Skeletal muscle cell (primary cell): ENCODE data around the gene PPM1H.

Experiments
- DNase-seq: peaks from one replicate; pipeline ENCODE4 v3.0.0-alpha.2; 2010; ENCODE audit warnings: low read depth
- H3K4me3 ChIP-seq: 2 replicates; pipeline ENCODE4 v1.5.1; 2011; ENCODE audit warnings: low read depth, mild to moderate bottlenecking, control low read depth, low read length, moderate library complexity

Gene PPM1H

GRCh38 chr12:62808166-62808879 is 126.6 kb downstream of the PPM1H start:
- H3K4me3 ChIP-seq: no peak overlapping the region
- no peak for DNase-seq

DNA sequence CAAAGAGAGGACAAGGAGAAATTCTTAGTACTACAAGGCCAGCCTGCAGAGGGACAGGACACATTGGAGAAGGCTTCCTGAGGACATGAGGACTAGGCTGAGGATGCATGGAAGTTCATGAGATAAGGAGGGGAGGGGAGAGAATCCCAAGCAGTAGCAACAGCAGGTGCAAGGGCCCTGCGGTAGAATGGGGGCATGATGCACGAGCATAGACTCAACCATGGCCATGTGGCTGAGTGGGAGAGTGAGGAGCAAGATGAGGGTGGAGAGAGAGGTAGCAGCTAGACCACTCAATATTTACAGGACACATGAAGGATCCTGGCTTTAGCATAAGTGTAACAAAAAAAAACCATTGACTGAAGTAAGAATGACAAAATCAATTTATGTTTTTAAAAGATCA is 128.1 kb downstream of the PPM1H start:
- no peak overlapping the region for H3K4me3 ChIP-seq
- no peak for DNase-seq

GRCh38 chr12:62806244-62806836 is 128.6 kb downstream of the PPM1H start:
- no peak for DNase-seq
- H3K4me3 ChIP-seq: no peak overlapping the region

GRCh38 chr12:62805517-62805916 is 129.4 kb downstream of the PPM1H start:
- H3K4me3 ChIP-seq: no peak overlapping the region
- no peak for DNase-seq

DNA sequence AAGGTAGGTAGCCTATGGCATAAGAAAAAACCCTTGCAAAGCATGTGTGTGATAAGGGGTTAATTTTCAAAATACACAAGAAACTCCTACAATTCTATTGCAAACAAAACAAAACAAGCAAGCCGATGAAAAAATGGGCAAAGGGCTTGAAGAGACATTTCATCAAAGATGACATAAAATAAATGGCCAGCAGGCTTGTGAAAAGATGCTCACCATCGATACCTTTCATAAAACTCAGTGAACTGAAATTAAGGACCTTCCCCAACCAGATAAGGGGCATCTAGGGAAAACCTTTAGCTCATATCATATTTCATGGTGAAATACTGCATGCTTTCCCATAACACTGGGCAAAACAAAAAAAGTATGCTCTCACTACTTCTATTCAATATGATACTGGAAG is 131.2 kb downstream of the PPM1H start:
- DNase-seq: no peak
- H3K4me3 ChIP-seq: no peak overlapping the region

DNA sequence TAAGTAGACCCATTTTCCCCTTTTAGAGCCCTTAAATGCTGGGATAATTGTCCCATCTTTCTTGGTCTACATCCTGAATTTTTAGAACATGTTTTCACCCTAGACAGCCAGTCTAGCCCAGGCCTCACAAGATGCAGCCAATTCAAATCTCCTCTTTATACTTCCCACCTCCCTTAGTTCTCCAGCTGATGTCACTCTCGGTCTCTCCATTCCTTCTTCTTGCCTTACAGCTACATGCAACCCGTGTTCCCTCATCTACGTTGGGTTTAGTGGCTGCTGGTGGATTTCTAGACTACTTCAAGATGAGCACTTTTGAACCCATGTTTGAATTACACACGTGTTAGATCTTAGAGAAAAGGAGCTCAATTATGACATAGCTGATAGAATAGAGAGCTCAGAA is 132.0 kb downstream of the PPM1H start:
- DNase-seq: no peak
- no peak overlapping the region for H3K4me3 ChIP-seq

- H3K4me3 ChIP-seq: no peak overlapping the region
- no peak for DNase-seq
Measured at GRCh38 chr12:62802321-62802720, 132.6 kb downstream of the PPM1H start.

- no peak for DNase-seq
- H3K4me3 ChIP-seq: no peak overlapping the region
Measured at GRCh38 chr12:62801796-62802195, 133.2 kb downstream of the PPM1H start.

DNA sequence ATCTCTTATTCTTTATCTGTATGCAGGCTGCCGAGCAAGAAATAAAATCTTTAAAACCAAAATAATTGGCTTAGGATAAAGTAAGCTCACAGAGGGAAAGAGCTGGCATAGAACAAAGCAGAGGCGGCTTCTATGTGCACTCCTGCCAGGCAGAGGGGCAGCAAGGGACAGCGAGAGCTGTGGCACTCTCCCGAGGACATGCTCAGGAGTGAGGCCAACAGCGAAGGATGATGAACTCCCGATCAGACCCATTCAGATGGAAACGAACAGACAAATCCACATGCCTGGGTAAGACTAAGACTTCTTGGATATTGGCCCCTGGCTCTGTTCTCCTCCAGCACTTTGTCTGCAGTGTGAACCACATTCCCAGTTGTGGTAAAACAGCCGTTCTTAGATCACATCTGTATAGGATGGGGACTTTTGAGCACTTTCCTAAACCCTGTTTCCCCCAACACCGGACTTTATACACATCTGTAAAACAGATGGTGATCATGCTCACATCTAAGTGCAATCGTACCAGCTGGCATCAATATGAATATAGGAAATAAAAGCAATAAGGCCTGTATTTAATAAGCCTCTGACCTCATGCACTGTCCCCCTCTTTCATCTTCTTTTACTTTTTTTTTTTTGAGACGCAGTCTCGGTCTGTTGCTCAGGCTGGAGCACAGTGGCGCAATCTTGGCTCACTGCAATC is 134.1 kb downstream of the PPM1H start:
- DNase-seq: no peak
- H3K4me3 ChIP-seq: no peak overlapping the region

GRCh38 chr12:62799766-62800406 is 135.1 kb downstream of the PPM1H start:
- H3K4me3 ChIP-seq: no peak overlapping the region
- no peak for DNase-seq

DNA sequence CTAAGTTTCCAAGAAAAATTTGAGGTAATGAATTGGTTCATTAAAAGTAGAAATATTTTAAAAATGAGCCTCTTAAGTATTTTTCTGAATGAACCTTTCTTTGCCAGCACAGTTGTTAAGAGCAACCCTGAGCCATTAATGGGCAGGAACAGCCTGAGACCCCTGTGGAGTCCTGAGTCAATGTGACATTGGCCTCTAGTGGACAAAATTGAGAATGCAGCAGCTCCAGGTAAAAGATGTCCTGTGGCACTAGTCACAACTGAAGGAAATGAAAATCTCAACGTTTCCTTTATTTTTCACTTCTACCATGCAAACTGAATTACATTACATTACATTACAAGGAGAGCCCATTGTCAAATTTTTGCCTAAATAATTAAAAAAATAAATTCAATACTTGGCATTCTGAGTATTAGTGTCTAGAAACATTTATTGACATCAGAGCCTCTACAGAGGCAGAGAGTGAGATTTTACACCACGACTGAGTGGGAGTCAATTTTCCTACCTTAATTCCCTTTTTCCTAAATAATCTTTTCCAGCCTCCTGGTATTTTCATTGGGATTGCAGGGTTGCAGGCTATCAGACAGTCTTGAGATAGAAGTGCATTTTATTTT is 135.7 kb downstream of the PPM1H start:
- no peak for DNase-seq
- no peak overlapping the region for H3K4me3 ChIP-seq

DNA sequence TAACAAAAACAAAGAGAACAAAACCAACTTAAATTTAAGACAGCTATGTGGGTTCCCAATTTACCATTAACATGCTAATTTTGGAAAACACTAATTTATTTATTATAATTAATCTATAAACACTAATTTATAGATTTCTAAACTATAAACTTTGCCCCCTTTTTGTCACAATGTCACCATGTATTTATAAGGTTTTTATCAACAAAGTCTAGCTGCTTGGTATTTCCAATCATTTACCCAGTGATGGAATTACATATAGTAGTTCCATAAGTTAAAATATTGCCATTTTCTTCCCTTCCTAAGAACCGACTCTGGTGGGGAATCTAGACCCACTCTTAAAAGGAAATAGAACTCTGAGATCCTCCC is 140.7 kb downstream of the PPM1H start:
- no peak for DNase-seq
- H3K4me3 ChIP-seq: no peak overlapping the region

- no peak overlapping the region for H3K4me3 ChIP-seq
Measured at GRCh38 chr12:62793256-62794217, 141.4 kb downstream of the PPM1H start.

DNA sequence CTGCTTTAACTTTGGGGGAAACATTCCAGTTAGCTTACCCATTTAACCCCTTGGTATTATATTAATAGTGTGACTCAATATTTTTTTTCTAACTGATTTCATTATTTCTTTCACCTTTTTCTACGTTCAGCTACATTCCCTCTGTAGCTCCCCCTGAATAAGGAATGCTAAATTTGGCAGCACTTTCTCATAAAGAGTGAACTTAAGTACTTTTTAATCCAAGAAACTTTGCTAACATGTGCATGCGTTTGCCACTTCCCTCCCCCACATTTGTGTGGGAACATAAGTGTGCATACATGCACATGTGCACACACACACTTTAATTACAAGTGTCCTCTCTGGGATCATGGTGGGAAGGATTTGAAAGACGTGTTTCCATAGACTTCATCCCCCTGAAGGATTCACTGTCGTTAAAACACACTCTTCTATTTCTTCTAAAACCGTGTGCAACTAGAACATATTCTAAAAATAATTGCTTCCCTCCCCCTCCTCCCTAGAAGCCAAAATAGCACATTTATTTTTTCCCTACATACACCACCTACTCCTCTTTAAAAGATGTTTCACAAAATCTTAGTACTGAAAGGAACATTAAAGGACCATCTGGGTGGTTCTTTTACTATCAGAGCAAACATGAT is 142.6 kb downstream of the PPM1H start:
- H3K4me3 ChIP-seq: no peak overlapping the region
- no peak for DNase-seq

More at GRCh38 chr12:62793256-62794217, 141.4 kb downstream of the PPM1H start:
- peak; percentile 88 for DNase-seq

DNA sequence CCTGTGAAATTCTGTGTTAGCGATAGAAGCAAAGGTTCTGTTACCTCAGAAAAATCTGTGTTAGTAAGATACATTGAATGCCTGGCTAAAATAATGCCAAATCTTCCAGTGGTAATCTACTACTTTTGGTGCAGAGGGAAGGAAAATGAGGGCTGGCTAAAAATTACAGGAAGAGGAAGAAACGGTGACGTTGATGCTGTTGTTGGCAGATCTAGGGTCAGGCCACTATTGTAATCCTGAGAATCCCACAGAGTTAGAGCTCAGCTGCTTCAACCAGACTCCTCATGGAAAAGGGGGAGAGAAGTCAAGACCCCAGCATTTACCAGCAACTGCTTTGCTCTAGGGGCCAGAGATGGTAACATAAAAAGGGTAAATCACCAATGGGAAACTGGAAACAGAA is 145.1 kb downstream of the PPM1H start:
- DNase-seq: no peak
- no peak overlapping the region for H3K4me3 ChIP-seq

- no peak for DNase-seq
- no peak overlapping the region for H3K4me3 ChIP-seq
Measured at GRCh38 chr12:62787611-62788010, 147.3 kb downstream of the PPM1H start.

- no peak for DNase-seq
- H3K4me3 ChIP-seq: no peak overlapping the region
Measured at GRCh38 chr12:62787023-62787422, 147.9 kb downstream of the PPM1H start.

GRCh38 chr12:62785941-62786559 is 148.9 kb downstream of the PPM1H start:
- H3K4me3 ChIP-seq: no peak overlapping the region
- DNase-seq: peak; percentile 90
